ENCODE measurements around the gene KIF3A. TPM values are rescaled to one million over a fixed set of nuclear protein-coding genes. Genes with fewer than 3 reads are reported as not detected.

The KIF3A gene
- polyA plus RNA-seq, 1 of the 3 experiments (the other 2 are of a cell fraction): 5.1 TPM

GRCh38 chr5:132684491-132684890 lies 52.9 kb downstream of the KIF3A start:
- ChIA-PET CTCF (interaction anchor here (1.5 kb wide), 1 partner anchor 158 kb away, joined by 5 read pairs; no protein-coding TSS in a partner anchor), POLR2A (no interaction called here)
- Histone ChIP-seq H3K4me2 (no peak overlapping the region), H3K27me3 (ENCODE audit: insufficient read depth) (no peaks in the 10 kb centered on the region), H3K9ac (no peak overlapping the region), H3K4me1 (ENCODE audit: control insufficient read depth in 1 of 2, insufficient read depth in 2 of 2, low read depth in 1 of 2, low read length in 1 of 2) (no peaks in the 10 kb centered on the region), H3K4me3 (ENCODE audit: low read depth in 2 of 2, low read length in 1 of 2) (no peak overlapping the region), H2AFZ (ENCODE audit: low read depth) (no peak overlapping the region), H3K36me3 (replicated peaks in 1 of 2; ENCODE audit: control insufficient read depth in 1 of 2, insufficient read depth in 2 of 2, low read length in 1 of 2) (no peaks in the 10 kb centered on the region), H3K9me3 (no peaks in the 10 kb centered on the region), H3K27ac (ENCODE audit: low read depth in 2 of 2, low read length in 1 of 2) (no peak overlapping the region), H3F3A (replicated peaks; ENCODE audit: insufficient read depth) (no peaks in the 10 kb centered on the region), H3K9me2 (no peaks in the 10 kb centered on the region), H3K79me2 (ENCODE audit: insufficient read depth) (no peaks in the 10 kb centered on the region), H4K20me1 (ENCODE audit: insufficient read depth) (no peaks in the 10 kb centered on the region)
- TF ChIP-seq RFX5 (IDR thresholded peaks at IDR 0.05; ENCODE audit: low read length) (no peak), TAF1 (IDR thresholded peaks at IDR 0.05; ENCODE audit: borderline replicate concordance, low read depth, low read length) (no peak), NRF1 (IDR thresholded peaks at IDR 0.05; ENCODE audit: low read depth, low read length) (no peak), GABPA (IDR thresholded peaks at IDR 0.05; ENCODE audit: low read depth) (no peak), MEF2A (IDR thresholded peaks at IDR 0.05; ENCODE audit: borderline replicate concordance, low read depth) (no peak), EP300 (IDR thresholded peaks at IDR 0.05; ENCODE audit: borderline replicate concordance in 1 of 2, low read depth in 1 of 2, low read length in 1 of 2) (no peak), EZH2phosphoT487 (IDR thresholded peaks at IDR 0.05; ENCODE audit: borderline replicate concordance, low read depth) (no peak), CHD2 (IDR thresholded peaks at IDR 0.05; ENCODE audit: low read length, partially characterized antibody) (no peak), TCF12 (IDR thresholded peaks at IDR 0.05) (no peak)
- TF ChIP-seq, protein P1, sequence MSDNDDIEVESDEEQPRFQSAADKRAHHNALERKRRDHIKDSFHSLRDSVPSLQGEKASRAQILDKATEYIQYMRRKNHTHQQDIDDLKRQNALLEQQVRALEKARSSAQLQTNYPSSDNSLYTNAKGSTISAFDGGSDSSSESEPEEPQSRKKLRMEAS (IDR thresholded peaks at IDR 0.05; ENCODE audit: low read depth): no peak
- TF ChIP-seq, protein P2, sequence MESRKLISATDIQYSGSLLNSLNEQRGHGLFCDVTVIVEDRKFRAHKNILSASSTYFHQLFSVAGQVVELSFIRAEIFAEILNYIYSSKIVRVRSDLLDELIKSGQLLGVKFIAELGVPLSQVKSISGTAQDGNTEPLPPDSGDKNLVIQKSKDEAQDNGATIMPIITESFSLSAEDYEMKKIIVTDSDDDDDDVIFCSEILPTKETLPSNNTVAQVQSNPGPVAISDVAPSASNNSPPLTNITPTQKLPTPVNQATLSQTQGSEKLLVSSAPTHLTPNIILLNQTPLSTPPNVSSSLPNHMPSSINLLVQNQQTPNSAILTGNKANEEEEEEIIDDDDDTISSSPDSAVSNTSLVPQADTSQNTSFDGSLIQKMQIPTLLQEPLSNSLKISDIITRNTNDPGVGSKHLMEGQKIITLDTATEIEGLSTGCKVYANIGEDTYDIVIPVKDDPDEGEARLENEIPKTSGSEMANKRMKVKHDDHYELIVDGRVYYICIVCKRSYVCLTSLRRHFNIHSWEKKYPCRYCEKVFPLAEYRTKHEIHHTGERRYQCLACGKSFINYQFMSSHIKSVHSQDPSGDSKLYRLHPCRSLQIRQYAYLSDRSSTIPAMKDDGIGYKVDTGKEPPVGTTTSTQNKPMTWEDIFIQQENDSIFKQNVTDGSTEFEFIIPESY (IDR thresholded peaks at IDR 0.05; ENCODE audit: borderline replicate concordance, low read depth): no peak
- no peak for DNase-seq
- WGBS (ENCODE audit: low lambda C conversion rate): 91% methylated on average over 6 of the region's 6 CpGs

- Histone ChIP-seq H3K27me3 (ENCODE audit: insufficient read depth) (no peaks in the 10 kb centered on the region), H3K9ac (no peak overlapping the region), H3K4me2 (no peak overlapping the region), H2AFZ (ENCODE audit: low read depth) (no peak overlapping the region), H3F3A (replicated peaks; ENCODE audit: insufficient read depth) (peaks cover 9% of the 10 kb centered on the region), H3K9me3 (no peaks in the 10 kb centered on the region), H3K4me1 (ENCODE audit: control insufficient read depth in 1 of 2, insufficient read depth in 2 of 2, low read depth in 1 of 2, low read length in 1 of 2) (peaks cover 0 to 12% of the 10 kb centered on the region in 2 experiments; a peak in 2 of 4 replicates), H3K36me3 (replicated peaks in 1 of 2; ENCODE audit: control insufficient read depth in 1 of 2, insufficient read depth in 2 of 2, low read length in 1 of 2) (no peaks in the 10 kb centered on the region), H3K9me2 (no peaks in the 10 kb centered on the region), H4K20me1 (ENCODE audit: insufficient read depth) (no peaks in the 10 kb centered on the region), H3K4me3 (ENCODE audit: low read depth in 2 of 2, low read length in 1 of 2) (no peak overlapping the region), H3K27ac (ENCODE audit: low read depth in 2 of 2, low read length in 1 of 2) (no peak overlapping the region), H3K79me2 (ENCODE audit: insufficient read depth) (no peaks in the 10 kb centered on the region)
- POLR2A ChIA-PET: no interaction called here
- 80% methylated on average over 1 of the region's 4 CpGs for WGBS (ENCODE audit: low lambda C conversion rate)
- no peak for DNase-seq
- CTCF ChIA-PET: interaction anchor here (0.8 to 1.2 kb wide), 2 partner anchors 155 to 181 kb away, joined by 3 read pairs; no protein-coding TSS in a partner anchor
- TF ChIP-seq EP300 (IDR thresholded peaks at IDR 0.05; ENCODE audit: borderline replicate concordance in 1 of 2, low read depth in 1 of 2, low read length in 1 of 2): no peak
- TF ChIP-seq NRF1 (IDR thresholded peaks at IDR 0.05; ENCODE audit: low read depth, low read length): no peak
- TF ChIP-seq REST (IDR thresholded peaks at IDR 0.05; ENCODE audit: low read depth, low read length): no peak
- no peak for TF ChIP-seq FOXJ3 (CRISPR knock-in tag; IDR thresholded peaks at IDR 0.05)
- no peak for TF ChIP-seq RXRA (IDR thresholded peaks at IDR 0.05; ENCODE audit: borderline replicate concordance, low read depth)
- TF ChIP-seq, protein P3, sequence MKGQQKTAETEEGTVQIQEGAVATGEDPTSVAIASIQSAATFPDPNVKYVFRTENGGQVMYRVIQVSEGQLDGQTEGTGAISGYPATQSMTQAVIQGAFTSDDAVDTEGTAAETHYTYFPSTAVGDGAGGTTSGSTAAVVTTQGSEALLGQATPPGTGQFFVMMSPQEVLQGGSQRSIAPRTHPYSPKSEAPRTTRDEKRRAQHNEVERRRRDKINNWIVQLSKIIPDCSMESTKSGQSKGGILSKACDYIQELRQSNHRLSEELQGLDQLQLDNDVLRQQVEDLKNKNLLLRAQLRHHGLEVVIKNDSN (IDR thresholded peaks at IDR 0.05; ENCODE audit: borderline replicate concordance, low read depth): no peak
- TF ChIP-seq RFX5 (IDR thresholded peaks at IDR 0.05; ENCODE audit: low read length): no peak
- no peak for TF ChIP-seq CTCF (IDR thresholded peaks at IDR 0.05)
- no peak for TF ChIP-seq JUND (IDR thresholded peaks at IDR 0.05)
- TF ChIP-seq MEF2A (IDR thresholded peaks at IDR 0.05; ENCODE audit: borderline replicate concordance, low read depth): no peak
Observed at GRCh38 chr5:132681983-132682382, 55.4 kb downstream of the KIF3A start.

Measured in SK-N-SH (cell line).